LNCAP (cell line): Measurements from ENCODE around the gene TP53BP2.

Experiments
- CTCF ChIP-seq: fragments of 450-650 bp; IDR thresholded peaks from 2 replicates; pipeline ENCODE4 v1.5.1; 2017; ENCODE audit warnings: mild to moderate bottlenecking

The TP53BP2 gene

DNA sequence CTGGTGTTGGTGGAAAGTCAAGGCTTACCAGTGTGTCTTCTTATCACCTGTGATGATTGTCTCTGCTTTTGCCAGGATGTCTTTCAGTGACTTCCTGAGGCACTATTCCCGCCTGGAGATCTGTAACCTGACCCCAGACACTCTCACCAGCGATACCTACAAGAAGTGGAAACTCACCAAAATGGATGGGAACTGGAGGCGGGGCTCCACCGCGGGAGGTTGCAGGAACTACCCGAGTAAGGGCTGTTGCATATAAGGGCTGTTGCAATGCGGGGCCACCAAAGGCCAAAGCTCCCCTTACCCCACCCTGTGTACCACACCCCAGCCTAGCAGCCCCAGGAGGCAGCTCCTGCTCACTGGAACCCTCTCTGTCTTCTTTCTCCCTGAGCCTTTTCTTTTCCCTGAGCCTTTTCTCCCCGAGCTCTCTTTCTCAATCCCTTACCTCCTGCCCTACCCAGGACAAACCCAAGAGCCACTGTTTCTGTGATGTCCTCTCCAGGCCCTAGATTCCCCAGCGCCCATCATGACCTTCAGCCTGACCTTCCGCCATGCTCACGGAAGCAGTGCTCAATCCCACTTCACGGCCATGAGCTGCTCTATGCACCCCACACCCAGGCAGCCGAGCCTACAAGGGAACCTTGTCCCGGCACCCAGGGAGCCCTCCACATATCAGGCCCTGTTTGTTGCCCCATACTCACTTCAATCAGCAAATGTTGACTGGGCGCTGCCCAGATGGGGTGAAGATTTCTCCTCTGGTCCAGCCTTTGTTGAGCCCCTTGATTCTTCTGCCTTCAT lies 92.8 kb downstream of the TP53BP2 start:
- TF ChIP-seq CTCF: no peak

DNA sequence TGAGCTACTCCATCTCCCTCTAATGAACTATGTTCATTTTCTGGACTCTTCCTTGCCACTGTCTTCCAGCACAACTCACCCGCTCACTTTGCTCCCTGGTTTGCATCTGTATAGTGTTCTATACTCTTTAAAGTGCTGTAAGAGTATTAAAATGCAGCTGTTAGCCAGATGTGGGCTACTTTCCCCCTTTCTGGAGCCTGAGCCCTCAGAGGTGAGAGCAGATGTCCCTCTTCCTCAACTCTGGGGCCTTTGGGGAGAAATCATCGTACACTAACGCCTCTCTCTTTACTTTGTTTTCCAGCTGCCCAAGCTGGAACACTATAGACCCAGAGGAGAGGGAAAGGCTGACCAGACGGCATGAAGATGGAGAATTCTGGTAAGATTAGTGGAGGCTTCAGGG lies 94.1 kb downstream of the TP53BP2 start:
- TF ChIP-seq CTCF: no peak

- no peak for TF ChIP-seq CTCF
Measured at GRCh38 chr1:223750730-223751570, 94.8 kb downstream of the TP53BP2 start.

GRCh38 chr1:223748773-223749733 lies 96.7 kb downstream of the TP53BP2 start:
- peak; percentile 99 for TF ChIP-seq CTCF

DNA sequence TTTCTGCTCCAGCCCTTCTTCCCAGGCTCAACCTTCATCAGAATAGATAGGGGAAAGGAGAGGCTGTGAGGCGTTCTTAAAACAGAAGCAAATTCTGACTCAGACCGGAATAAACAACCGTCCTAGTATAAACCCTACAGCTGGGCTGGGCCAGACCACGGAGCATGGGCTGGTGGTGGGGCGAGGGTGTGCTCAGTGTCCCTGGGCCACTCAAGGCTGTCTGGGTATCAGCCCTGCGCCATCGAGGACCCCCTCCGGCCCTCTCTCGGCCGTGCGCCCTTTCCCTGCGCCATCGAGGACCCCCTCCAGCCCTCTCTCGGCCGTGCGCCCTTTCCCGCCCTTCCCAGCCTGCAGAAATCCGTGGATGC lies 97.4 kb downstream of the TP53BP2 start:
- TF ChIP-seq CTCF: no peak

GRCh38 chr1:223747838-223748335 lies 97.9 kb downstream of the TP53BP2 start:
- no peak for TF ChIP-seq CTCF

DNA sequence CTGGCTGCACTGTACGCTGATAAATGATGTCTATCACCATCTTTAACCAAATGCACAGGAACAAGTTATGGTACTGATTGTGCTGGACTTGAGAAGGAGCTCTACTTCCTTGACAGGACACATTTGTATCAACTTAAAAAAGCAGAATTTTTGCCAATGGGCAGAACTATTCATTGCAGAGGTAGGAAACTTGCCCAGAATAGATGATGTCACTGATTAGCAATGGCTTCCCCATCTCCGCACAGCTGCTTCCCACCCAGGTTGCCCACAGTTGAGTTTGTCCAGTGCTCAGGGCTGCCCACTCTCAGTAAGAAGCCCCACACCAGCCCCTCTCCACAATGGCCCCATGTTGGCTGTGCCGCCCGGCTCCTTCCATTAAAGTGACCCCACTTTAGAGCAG lies 100.0 kb downstream of the TP53BP2 start:
- no peak for TF ChIP-seq CTCF
